ENCODE results near the gene SORT1. TPM values are rescaled to one million over a fixed set of nuclear protein-coding genes. Genes with fewer than 3 reads are reported as not detected.

The SORT1 gene
- total and polyA plus RNA-seq, 2 of the 8 experiments (the other 6 are each of a cell fraction or from before 2014, with no cell fraction given): 18.7 to 69.6 TPM

DNA sequence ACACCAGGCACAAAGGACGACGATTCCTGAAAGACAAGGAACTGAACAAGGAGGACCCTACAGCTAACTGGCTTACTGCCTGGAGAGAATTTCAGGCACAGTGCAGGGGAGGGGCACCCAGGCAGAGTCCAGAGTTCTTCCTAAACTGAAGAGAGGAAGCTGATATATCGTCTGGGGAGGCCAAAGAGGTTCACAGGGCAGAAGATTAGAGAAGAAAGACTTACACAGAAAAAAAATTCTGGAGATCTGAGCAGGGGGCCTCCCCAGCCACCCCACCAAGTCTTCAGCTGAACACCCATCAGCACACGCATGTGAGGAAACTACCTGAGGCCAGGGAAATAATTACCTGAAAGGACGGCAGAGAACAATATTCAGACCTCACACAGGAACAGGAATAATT lies 24.6 kb downstream of the SORT1 start (continued):
- TF ChIP-seq YY1 (IDR thresholded peaks at IDR 0.05; ENCODE audit: low read depth, low read length) (no peak), CTBP2 (IDR thresholded peaks at IDR 0.05; ENCODE audit: borderline replicate concordance, insufficient read depth, insufficient read length, low read length) (no peak), EP300 (IDR thresholded peaks at IDR 0.05; ENCODE audit: borderline replicate concordance in 1 of 2, low read depth in 2 of 2, low read length in 2 of 2) (no peak), JUND (IDR thresholded peaks at IDR 0.05; ENCODE audit: low read length) (no peak), SRF (IDR thresholded peaks at IDR 0.05; ENCODE audit: low read depth, low read length) (no peak), KDM1A (IDR thresholded peaks at IDR 0.05; ENCODE audit: borderline replicate concordance, low read length) (no peak)
